Chondrocyte (in vitro differentiated cells): ENCODE data around the gene RFPL4AL1. TPM values are rescaled to one million over a fixed set of nuclear protein-coding genes. Genes with fewer than 3 reads are reported as not detected.

ENCODE experiments used
- DNase-seq: peaks from one replicate; pipeline ENCODE4 v3.0.0; 2021; ENCODE audit warnings: mixed read lengths, low spot score
- H3K27ac Mint-ChIP-seq: one replicate; pipeline ENCODE4 v1.8.0; 2021; ENCODE audit warnings: mild to moderate bottlenecking, moderate library complexity, mixed read lengths; ENCODE audit not compliant: unreplicated experiment
- H3K27me3 Mint-ChIP-seq: 2 replicates; pipeline ENCODE4 v1.8.0; 2021; ENCODE audit warnings: low read depth, mixed read lengths
- H3K36me3 Mint-ChIP-seq: 2 replicates; pipeline ENCODE4 v1.8.0; 2021; ENCODE audit warnings: low read depth, mixed read lengths
- H3K4me1 Mint-ChIP-seq: 2 replicates; pipeline ENCODE4 v1.8.0; 2021; ENCODE audit warnings: low read depth, mild to moderate bottlenecking, mixed read lengths
- H3K4me3 Mint-ChIP-seq: one replicate; pipeline ENCODE4 v1.8.0; 2021; ENCODE audit warnings: mild to moderate bottlenecking, moderate library complexity, mixed read lengths; ENCODE audit not compliant: unreplicated experiment
- H3K9me3 Mint-ChIP-seq: 2 replicates; pipeline ENCODE4 v1.8.0; 2021; ENCODE audit warnings: low read depth, mixed read lengths
- CTCF ChIP-seq: fragments of 200-600 bp; sonication (generic); IDR thresholded peaks from 2 replicates; pipeline ENCODE4 v1.5.0; 2021; ENCODE audit warnings: antibody characterized with exemption, mild to moderate bottlenecking, moderate library complexity
- total RNA-seq: library from RNA; stranded (reverse); gene quantifications from 3 replicates; pipeline ENCODE4 v1.2.1, GENCODE V29; 2021

The RFPL4AL1 gene
- total RNA-seq, 1 donor from 2014 or later: not detected

DNA sequence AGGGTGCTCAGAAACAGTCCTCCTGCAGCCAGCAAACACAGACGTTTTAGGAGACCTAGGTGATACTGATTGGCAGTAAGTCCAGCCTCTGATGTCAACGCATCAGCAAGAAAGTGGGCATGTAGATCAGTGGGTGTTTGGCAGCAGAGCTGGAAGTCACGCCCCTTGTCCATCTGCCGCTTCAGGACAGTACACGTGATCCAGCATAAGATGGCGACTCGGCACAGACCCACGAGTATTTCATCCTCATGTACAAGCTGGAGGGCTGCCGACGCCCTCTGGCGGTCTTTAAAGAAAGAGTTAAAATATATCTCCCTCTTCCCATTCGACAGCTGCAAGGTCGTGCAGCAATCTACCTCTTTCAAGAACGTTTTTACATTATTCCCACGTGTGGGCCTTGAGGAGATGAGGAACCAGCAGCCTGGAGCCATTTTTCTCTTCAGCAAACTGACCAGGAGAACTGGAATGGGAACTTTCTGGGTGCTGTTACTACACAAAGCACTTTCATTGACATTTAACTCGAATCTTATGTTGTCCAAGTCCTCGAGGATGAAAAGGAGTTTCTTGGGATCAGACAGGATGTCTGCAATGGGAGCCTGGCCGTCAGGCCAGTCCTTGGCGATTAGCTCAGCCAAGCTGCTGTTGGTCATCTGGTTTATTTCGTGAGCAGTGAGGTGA, 40.6 kb downstream of the RFPL4AL1 start:
- Mint-ChIP-seq H3K27ac (no peak overlapping the region), H3K4me1 (no peaks in the 10 kb centered on the region), H3K27me3 (no peaks in the 10 kb centered on the region), H3K36me3 (peaks cover 2% of the 10 kb centered on the region), H3K4me3 (no peak overlapping the region), H3K9me3 (peaks cover 64% of the 10 kb centered on the region)
- TF ChIP-seq CTCF: no peak
- DNase-seq: no peak

- no peak overlapping the region for H3K4me3 Mint-ChIP-seq
- no peak overlapping the region for H3K27ac Mint-ChIP-seq
- peaks cover 69% of the 10 kb centered on the region for H3K9me3 Mint-ChIP-seq
- H3K27me3 Mint-ChIP-seq: no peaks in the 10 kb centered on the region
- no peak for DNase-seq
- peaks cover 2% of the 10 kb centered on the region for H3K36me3 Mint-ChIP-seq
- no peak for TF ChIP-seq CTCF
- H3K4me1 Mint-ChIP-seq: no peaks in the 10 kb centered on the region
Observed at GRCh38 chr19:55811340-55811739, 42.4 kb downstream of the RFPL4AL1 start.

DNA sequence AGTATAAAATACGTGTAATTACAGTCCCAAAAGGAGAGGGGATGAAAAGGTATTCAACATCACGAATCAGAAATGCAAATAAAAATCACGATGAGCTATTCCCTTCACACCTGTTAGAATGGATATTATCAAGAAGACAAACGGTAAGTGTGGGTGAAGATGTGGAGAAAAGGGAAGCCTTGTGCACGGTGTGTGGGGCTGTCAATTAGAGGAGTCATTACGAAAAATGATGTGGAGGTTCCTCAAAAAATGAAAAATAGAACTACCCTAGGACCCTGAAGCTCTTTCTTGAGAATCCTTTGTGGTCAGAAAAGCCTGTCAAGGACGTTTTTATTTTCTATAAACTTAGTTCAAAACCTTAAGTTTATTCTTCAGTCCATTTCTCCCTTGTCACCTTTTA, 43.5 kb downstream of the RFPL4AL1 start:
- Mint-ChIP-seq H3K27ac (no peak overlapping the region), H3K9me3 (peaks cover 66% of the 10 kb centered on the region), H3K4me1 (no peaks in the 10 kb centered on the region), H3K27me3 (no peaks in the 10 kb centered on the region), H3K4me3 (no peak overlapping the region), H3K36me3 (peaks cover 2% of the 10 kb centered on the region)
- no peak for DNase-seq
- no peak for TF ChIP-seq CTCF

GRCh38 chr19:55813906-55814305, 45.0 kb downstream of the RFPL4AL1 start:
- no peak overlapping the region for H3K4me3 Mint-ChIP-seq
- no peak overlapping the region for H3K27ac Mint-ChIP-seq
- H3K27me3 Mint-ChIP-seq: no peaks in the 10 kb centered on the region
- TF ChIP-seq CTCF: no peak
- no peak for DNase-seq
- H3K36me3 Mint-ChIP-seq: peaks cover 2% of the 10 kb centered on the region
- H3K4me1 Mint-ChIP-seq: no peaks in the 10 kb centered on the region
- peaks cover 65% of the 10 kb centered on the region for H3K9me3 Mint-ChIP-seq

- Mint-ChIP-seq H3K27ac (no peak overlapping the region), H3K4me3 (no peak overlapping the region), H3K9me3 (peaks cover 36% of the 10 kb centered on the region), H3K36me3 (no peaks in the 10 kb centered on the region), H3K4me1 (no peaks in the 10 kb centered on the region), H3K27me3 (no peaks in the 10 kb centered on the region)
- no peak for TF ChIP-seq CTCF
- no peak for DNase-seq
Observed at GRCh38 chr19:55820037-55820436, 51.1 kb downstream of the RFPL4AL1 start.

Other genes with a start within 250 kb of the RFPL4AL1 start
- not detected in 3 replicates for gene SBK2, start 232.0 kb upstream of the RFPL4AL1 start, total RNA-seq
- not detected in 3 replicates for gene SBK3, start 223.6 kb upstream of the RFPL4AL1 start, total RNA-seq
- gene ZNF579, start 188.3 kb upstream of the RFPL4AL1 start, total RNA-seq: 15.7 to 23.6 TPM (median 23.1 TPM) in 3 replicates
- 11.3 to 14.7 TPM (median 14.4 TPM) in 3 replicates for gene FIZ1, start 169.6 kb upstream of the RFPL4AL1 start, total RNA-seq
- 10.1 to 11.0 TPM (median 10.8 TPM) in 3 replicates for gene ZNF524, start 168.8 kb upstream of the RFPL4AL1 start, total RNA-seq
- 16.1 to 18.1 TPM (median 16.4 TPM) in 3 replicates for gene ZNF865, start 163.5 kb upstream of the RFPL4AL1 start, total RNA-seq
- gene ZNF784, start 144.6 kb upstream of the RFPL4AL1 start, total RNA-seq: 6.1 to 7.9 TPM (median 6.4 TPM) in 3 replicates
- gene ZNF580, start 128.1 kb upstream of the RFPL4AL1 start, total RNA-seq: 42.3 to 59.8 TPM (median 45.0 TPM) in 3 replicates
- 20.8 to 24.7 TPM (median 24.2 TPM) in 3 replicates for gene ZNF581, start 125.5 kb upstream of the RFPL4AL1 start, total RNA-seq
- 20.9 to 26.5 TPM (median 23.5 TPM) in 3 replicates for gene CCDC106, start 120.9 kb upstream of the RFPL4AL1 start, total RNA-seq
- gene U2AF2, start 114.1 kb upstream of the RFPL4AL1 start, total RNA-seq: 119 to 137 TPM (median 129 TPM) in 3 replicates
- 105 to 127 TPM (median 124 TPM) in 3 replicates for gene EPN1, start 93.9 kb upstream of the RFPL4AL1 start, total RNA-seq
- not detected in 3 replicates for gene NLRP9, start 30.7 kb upstream of the RFPL4AL1 start, total RNA-seq
- not detected in 3 replicates for gene RFPL4A, start 10.0 kb upstream of the RFPL4AL1 start, total RNA-seq
- gene NLRP11, start 62.9 kb downstream of the RFPL4AL1 start, total RNA-seq: not detected in 3 replicates
- gene NLRP4, start 67.4 kb downstream of the RFPL4AL1 start, total RNA-seq: not detected in 3 replicates
- not detected in 3 replicates for gene NLRP13, start 163.2 kb downstream of the RFPL4AL1 start, total RNA-seq
- gene NLRP8, start 178.7 kb downstream of the RFPL4AL1 start, total RNA-seq: not detected in 3 replicates
- gene NLRP5, start 217.7 kb downstream of the RFPL4AL1 start, total RNA-seq: not detected in 3 replicates